Right ventricle myocardium inferior (tissue), 1 donor: ENCODE measurements around the gene IARS2. TPM values are rescaled to one million over a fixed set of nuclear protein-coding genes. Genes with fewer than 3 reads are reported as not detected.
A peak's percentile ranks its signal among the peaks of the same experiment; 100 is the strongest.
"Not testable (repeated sequence)": the region's sequence is repeated elsewhere in the genome, so short reads cannot be mapped to it uniquely, and the experiment has no call there.

Experiments used
- ATAC-seq: fragments of 200-7000 bp; cut with Tn5 transposase; one replicate; pipeline ENCODE4 v1.9.1; 2020; ENCODE audit warnings: mild to moderate bottlenecking, moderate library complexity
- DNase-seq: peaks from one replicate; pipeline ENCODE4 v3.0.0; 2021; ENCODE audit errors: missing footprints
- intact Hi-C: fragments of 100-400 bp; cut with DNase I; formaldehyde crosslinking; loops from one replicate; pipeline ENCODE4 v1.11.0; 2022
- total RNA-seq: library from RNA; stranded (reverse); fragmentation: NEBNext Ultra II Directional; extraction: Animal tissue kit (Norgen Biotek cat#: 25700); gene quantifications from one replicate; pipeline ENCODE4 v1.2.1, GENCODE V29; 2021
- donor health status: DM: no; HTN: yes; CAD: no; lungs with severe emphysema.

Gene IARS2
- total RNA-seq, 1 donor from 2014 or later = 82.3 TPM

DNA sequence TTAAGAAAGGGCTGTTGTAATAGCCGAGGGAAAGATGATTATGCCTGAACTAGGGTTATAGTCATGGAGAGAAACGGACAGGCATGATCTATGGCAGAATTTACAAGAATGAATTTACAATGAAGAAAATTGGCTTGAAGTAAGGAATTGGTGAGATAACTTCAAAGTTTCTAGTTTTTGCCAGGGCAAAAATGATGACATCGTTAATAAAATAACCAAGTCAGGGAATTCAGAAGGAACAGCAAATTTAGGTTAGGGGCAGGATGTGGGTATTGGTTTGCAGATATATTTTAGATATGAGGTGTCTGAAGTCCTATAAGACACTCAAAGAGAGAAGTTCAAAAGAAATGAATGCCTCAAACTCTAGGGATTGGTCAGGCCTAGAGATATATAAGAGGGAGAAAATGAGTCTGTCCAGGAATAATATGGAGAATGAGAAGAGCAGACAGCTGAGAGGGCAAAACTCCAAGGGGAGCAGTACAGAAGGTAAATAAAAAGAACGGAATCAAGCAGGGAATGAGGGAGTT lies 62.8 kb downstream of the IARS2 start:
- no peak for DNase-seq
- intact Hi-C loops = no loop called here
- no peak for ATAC-seq

DNA sequence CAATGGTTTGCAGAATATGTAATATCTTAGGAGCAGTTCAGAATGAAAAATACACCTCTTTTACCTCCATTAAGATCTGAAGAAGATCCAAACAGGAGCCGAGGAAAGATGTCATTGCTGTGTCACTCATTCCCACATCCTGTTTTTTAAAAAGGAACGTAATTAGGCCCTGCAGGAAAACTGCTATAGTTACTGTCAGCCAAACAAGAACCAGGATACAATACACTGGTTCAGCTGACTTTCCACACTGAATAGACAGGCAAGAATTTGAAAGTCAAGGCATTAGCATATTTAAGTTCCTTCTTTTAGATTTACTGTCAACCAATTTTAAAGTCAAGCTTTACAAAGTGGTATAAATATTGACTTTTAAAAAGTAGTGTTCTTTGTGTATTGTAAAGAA lies 63.8 kb downstream of the IARS2 start:
- intact Hi-C loops = no loop called here
- no peak for ATAC-seq
- DNase-seq = no peak

DNA sequence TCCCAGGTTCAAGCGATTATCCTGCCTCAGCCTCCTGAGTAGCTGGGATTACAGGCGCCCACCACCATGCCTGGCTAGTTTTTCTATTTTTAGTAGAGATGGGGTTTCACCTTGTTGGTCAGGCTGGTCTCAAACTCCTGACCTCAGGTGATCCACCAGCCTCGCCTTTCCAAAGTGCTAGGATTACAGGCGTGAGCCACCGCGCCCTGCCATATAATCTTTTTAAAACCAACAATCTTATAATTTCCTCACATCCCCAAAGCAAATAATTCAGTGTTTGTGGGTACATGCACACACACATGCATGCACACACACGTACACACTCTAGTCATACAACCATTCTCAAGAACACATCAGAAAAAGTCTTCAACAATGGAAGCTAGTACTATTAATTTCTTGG lies 64.6 kb downstream of the IARS2 start:
- ATAC-seq, DNase-seq, intact Hi-C loops: not testable (repeated sequence)

DNA sequence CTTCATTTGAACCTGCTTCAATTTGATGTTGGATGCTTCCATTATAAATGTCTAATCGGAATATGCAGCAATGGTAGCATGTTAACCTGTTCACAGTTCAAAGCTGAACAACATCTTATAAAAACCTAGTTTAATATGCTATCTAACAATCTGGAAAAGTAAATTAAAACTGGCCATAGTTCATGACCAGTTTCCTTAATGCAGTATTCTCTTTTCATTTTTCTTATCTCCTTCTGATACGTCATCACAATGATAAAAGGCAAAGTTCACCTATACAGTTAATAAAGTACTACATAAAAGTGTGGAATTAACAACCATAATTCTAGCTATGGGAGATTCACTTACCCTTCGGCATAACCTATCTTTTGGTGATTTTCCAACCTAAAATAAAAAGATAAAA lies 65.1 kb downstream of the IARS2 start:
- intact Hi-C loops = no loop called here
- DNase-seq (no peak), ATAC-seq (no peak)

DNA sequence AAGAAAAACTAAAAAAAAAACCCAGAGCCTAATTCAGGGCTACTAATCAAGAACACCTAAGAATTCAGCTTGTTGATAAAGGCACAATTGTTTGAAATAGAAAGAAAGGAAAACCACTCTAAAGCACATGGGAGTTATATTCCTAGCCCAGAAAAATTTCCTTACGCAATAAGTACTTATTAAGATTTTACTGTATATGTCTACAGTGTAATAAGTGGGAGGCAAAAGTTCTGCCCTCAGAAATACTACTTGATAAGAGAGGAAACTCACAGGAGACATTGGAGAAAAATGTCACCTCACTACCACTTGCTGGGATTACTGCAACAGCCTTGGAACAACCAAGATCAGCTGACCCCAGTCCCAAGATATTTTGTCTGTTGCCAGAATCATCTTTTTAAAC lies 66.1 kb downstream of the IARS2 start:
- ATAC-seq = no peak
- no peak for DNase-seq
- intact Hi-C loops = no loop called here

DNA sequence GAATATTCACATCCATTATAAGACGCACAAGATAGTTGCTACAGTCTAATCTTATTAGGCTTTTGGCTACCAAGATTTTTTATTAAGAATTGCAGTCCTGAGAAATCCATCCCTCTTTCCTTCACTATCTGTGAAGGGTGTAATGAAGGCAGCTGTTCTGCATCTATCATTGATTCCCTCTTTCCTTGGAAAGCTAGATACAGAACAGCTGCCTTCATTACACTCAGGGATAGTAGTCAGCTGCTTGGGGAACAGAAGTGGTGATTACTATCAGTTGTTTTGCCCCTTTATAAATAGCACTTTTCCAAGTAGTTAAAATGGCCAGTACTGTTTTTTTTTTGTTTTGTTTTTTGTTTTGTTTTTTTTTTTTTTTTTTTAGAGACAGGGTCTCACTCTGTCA lies 70.2 kb downstream of the IARS2 start:
- ATAC-seq (peak; percentile 82), DNase-seq (no peak)
- intact Hi-C loops = no loop called here

DNA sequence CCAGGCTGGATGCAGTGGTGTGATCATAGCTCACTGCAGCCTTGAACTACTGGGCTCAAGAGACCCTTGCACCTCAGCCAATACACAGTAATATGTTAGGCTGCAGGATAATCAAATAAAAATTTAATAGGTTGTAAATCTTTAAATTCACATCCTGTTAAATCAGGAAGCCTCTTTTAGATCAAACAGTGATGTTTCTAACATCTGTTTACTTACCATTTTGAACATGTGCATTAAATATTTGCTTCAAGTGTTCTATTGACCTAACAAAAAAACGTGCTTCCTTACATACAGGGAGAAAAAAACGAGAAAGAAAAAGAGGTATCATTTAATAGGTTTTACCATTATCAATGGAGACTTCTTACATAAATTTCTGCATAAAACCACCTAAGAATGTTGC lies 70.6 kb downstream of the IARS2 start:
- ATAC-seq (no peak), DNase-seq (no peak)
- intact Hi-C loops = no loop called here

DNA sequence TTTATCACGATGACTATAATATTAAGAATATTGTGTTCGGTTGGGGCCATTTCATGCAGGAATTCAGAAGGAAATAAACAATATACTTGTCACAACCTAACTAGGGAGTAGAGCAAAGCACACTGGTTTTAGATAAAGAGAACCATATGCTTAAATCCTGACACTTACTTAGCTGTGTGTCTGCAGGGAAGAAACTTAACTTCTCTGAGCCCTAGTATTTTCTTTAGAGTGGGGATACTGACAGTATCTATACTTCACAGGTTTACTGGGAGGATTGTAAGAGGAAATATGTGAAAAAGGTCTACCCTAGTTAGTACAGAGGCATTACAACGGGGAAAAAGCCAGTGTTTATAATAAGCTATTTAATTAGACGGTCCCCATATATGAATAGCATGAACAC lies 72.9 kb downstream of the IARS2 start:
- intact Hi-C loops = no loop called here
- ATAC-seq = no peak
- DNase-seq = no peak

DNA sequence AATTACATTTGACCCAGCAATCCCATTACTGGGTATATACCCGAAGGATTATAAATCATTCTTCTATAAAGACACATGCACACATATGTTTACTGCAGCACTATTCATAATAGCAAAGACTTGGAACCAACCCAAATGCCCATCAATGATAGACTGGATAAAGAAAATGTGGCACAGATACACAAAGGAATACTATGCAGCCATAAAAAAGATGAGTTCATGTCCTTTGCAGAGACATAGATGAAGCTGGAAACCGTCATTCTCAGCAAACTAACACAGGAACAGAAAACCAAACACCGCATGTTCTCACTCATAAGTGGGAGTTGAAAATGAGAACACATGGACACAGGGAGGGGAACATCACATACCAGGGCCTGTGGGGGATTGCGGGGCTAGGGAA lies 76.0 kb downstream of the IARS2 start:
- intact Hi-C loops = not testable (repeated sequence)

DNA sequence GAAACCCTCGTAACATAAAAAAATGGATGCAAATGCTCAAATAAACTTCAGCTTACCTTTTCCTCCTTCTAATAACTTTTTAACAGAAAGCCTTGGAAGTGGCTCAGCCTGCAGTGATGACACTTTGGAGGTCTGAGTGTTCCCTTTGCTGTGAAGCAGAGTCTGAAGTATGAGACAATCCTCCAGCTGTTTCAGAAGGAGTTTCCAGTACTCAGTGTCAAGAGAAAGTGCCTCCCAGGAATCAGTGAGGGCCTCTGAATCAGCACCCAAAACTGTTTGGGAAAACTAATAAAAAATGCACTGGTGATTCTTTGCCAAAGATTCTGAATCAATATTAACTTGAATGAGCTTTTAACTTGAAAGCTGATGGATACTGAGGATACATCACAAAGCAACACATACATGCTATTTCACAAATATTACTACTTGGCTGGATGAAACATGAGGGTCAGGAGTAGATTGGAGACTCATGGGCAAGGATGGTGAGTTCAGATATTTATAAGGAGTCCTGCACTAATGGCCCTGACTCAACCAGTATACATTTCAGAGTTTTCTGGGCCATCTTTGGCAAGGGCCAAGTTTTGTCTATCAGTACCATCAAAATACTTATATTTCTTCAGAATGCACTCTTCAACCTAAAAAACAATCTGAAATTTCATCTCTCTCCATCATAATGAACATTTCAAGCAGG lies 77.0 kb downstream of the IARS2 start:
- ATAC-seq (no peak), DNase-seq (no peak)
- intact Hi-C loops = no loop called here

More for the DNA sequence above, 76.0 kb downstream of the IARS2 start:
- DNase-seq, ATAC-seq: not testable (repeated sequence)

DNA sequence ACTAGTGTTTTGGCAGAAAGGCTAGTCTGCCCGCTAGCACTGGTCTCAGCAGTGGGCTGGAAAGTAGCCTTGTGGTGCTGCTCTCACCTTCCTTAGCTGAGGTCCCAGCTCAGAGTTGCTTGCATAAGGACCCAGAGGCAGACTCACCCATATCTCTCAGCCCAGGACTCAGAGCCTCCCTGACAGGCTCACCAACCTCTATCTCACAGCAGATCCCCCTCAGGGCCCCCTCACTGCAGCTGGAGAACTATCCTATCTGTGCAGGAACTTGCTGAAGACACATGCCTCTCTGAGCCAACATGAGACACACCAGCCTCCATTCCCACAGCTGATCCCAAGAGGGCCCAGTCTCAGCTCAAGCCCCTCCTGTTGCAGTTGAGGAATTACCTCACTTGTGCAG lies 82.6 kb downstream of the IARS2 start:
- no peak for ATAC-seq
- intact Hi-C loops = no loop called here
- DNase-seq = no peak

DNA sequence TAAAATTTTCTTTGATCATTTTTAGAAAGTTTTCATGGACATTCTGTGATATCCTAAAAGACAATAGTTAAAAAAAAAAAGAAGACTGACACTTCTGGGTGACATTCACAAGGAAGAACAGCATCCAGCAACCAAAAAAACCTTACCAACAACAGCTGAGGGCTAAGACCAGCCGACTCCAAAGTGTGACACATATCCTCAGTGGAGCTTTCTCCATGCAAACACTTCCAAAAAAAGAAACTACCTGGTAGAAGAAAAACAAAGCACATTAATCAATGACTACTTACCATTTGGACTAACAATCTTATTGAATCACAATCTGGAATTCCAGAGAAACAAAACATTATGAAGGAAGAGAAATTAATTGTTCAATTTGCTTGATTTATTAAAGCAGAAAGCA lies 88.2 kb downstream of the IARS2 start:
- intact Hi-C loops = no loop called here
- ATAC-seq = no peak
- no peak for DNase-seq

DNA sequence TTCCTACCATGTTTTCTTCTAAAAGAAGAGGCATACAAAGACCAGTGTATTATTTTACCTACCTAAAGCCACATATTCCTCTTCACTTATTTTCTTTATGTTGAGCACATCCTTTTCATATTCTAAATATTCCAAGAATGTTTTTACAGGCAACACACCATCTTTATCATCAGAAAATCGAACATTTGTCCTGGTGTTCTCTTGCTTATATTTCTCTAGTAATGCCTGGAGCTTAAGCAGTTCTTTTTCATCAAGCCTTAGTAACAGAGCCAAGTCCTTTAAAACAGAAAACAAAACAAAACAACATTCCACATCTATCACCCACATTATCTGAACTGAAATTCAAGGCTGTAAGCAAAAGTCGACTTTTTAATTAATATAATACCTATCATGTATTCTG lies 88.7 kb downstream of the IARS2 start:
- intact Hi-C loops = no loop called here
- no peak for ATAC-seq
- no peak for DNase-seq

DNA sequence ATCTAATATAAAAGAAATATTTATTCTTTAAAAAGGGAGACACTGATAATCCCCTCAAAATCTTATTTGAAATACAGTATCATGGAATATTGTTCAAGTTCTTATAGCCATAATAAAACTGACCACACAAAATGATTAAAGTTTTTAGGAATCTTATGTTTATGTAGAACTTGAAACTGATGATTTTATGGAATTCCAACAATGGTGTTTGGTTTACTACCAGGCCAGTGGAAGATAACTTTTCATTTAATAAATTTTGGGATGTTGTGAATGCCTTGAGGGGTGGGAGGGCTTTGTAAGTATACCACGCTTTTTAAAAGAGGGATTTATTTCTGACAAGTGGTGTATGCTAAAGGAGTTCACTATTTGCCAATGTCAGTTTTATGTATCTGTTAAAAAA lies 90.6 kb downstream of the IARS2 start:
- no peak for ATAC-seq
- no peak for DNase-seq
- intact Hi-C loops = no loop called here

DNA sequence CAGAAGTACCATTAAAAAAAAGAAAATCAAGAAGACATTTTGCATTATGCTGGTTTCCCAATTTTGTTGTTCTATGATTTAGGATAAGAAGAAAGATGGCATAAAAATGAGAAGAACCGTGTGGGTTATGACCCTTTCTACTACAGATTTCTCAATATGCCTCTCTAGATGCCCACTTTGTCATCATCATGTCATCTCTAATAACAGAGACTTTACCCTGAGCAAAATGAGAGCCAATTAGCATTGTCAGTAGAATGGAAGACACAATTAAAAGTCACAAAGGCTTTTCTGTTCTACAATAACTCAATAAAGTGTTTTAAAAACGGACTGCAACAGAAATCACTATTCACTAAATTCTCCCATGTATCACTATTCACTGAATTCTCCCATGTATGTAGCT lies 92.8 kb downstream of the IARS2 start:
- DNase-seq (no peak), ATAC-seq (no peak)
- intact Hi-C loops = no loop called here

DNA sequence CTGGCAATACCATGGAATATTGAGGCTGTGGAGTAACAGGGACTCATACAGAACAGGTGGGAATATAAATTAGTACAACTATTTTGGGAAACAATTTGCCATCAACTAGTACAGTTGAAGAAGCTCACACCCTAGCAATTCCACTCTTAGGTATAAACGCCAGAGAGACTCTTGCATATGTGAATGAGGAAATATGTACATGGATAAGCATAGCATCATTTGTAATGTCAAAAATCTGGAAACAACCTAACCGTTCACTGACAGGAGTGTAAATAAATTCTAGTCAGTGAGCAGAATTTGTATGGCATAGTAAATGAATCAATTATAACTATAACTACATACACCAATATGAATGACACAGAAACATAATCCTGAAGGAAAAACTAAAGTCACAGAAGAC lies 94.6 kb downstream of the IARS2 start:
- ATAC-seq (no peak), DNase-seq (no peak)
- intact Hi-C loops = no loop called here

DNA sequence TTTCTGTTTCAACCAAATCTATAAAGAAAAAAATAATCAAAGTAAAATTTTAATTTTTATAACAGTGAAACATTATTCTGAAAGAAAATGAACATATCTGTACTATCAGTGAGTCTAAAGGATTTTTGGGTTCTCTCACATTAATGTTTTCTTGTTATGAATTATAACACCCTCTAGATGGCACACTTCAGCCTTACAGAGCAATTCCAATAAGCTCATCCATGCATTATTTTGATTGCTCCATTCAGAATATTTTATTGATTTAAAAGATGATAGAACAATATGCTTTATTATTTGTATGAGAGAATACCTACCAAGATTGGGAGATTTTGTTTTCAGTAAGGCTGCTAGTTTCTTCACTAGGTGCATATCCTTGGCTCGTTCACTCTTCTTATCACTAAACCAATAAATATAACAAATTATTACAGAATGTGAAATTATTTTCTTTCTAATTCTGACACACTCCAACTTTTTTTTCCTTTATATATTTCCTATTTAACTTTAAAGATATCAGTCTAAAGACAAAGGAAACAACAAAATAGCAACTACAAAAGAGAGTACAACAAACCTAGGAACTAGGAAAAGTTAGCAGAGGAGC lies 95.9 kb downstream of the IARS2 start:
- no peak for ATAC-seq
- intact Hi-C loops = no loop called here

DNA sequence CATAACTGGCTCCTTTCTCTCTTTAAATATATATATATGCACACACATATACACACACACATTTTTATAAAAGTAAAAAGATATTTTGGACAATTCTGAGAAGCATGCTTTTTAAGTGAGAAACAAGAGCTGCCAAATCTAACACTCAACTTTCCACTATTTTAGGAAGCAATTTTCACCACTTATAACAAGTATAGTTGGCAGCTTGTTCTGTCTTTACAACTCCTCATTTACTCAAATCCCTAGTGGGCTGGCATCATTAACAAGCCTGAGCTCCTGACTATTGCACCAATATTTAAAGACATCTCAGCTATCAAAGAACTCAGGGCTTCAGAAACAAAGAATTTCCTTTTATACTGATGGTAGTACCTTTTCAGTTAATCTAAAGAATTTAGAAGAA lies 101.8 kb downstream of the IARS2 start:
- no peak for DNase-seq
- intact Hi-C loops = no loop called here
- no peak for ATAC-seq

More for the DNA sequence above, 95.9 kb downstream of the IARS2 start:
- DNase-seq = no peak
